ENCODE measurements around the gene NSMCE1. TPM values are rescaled to one million over a fixed set of nuclear protein-coding genes. Genes with fewer than 3 reads are reported as not detected.

Gene NSMCE1
- total RNA-seq, 4 donors from 2014 or later: 3.2 to 43.6 (median 35.6) TPM

DNA sequence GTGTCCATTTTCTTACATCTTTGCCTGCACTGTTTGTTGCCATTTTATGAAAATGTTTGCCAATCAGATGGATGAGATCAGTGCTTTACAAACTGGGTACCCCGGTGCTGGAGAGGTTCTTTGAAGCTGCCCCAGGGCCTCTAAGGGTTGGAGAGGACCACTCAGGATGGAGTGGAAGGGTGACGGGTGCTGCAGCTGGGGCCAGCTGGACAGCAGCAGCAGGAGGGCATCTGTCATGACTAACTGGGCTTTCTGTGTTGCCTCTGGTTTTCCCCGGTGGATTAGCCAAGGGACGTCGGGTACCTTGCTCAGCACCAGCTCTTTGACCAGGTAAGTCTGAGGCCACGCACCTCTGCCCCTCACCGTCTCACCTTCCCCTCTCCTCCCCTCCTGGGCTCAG is 52.9 kb downstream of the NSMCE1 start:
- H3K36me3 ChIP-seq: no peaks in the 10 kb centered on the region
- H3K4me1 ChIP-seq: no peaks in the 10 kb centered on the region
- H3K27me3 ChIP-seq: no peaks in the 10 kb centered on the region
- H3K9me3 ChIP-seq: no peaks in the 10 kb centered on the region
- no peak overlapping the region for H3K4me3 ChIP-seq
- intact Hi-C loops (cut with DNase I; ENCODE audit: low total_unique reads): no loop called here
- H3K27ac ChIP-seq: no peak overlapping the region
- no peak for DNase-seq
- TF ChIP-seq, protein P1, sequence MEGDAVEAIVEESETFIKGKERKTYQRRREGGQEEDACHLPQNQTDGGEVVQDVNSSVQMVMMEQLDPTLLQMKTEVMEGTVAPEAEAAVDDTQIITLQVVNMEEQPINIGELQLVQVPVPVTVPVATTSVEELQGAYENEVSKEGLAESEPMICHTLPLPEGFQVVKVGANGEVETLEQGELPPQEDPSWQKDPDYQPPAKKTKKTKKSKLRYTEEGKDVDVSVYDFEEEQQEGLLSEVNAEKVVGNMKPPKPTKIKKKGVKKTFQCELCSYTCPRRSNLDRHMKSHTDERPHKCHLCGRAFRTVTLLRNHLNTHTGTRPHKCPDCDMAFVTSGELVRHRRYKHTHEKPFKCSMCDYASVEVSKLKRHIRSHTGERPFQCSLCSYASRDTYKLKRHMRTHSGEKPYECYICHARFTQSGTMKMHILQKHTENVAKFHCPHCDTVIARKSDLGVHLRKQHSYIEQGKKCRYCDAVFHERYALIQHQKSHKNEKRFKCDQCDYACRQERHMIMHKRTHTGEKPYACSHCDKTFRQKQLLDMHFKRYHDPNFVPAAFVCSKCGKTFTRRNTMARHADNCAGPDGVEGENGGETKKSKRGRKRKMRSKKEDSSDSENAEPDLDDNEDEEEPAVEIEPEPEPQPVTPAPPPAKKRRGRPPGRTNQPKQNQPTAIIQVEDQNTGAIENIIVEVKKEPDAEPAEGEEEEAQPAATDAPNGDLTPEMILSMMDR (IDR thresholded peaks at IDR 0.05): no peak
- no peak for TF ChIP-seq POLR2A (IDR thresholded peaks at IDR 0.05)

DNA sequence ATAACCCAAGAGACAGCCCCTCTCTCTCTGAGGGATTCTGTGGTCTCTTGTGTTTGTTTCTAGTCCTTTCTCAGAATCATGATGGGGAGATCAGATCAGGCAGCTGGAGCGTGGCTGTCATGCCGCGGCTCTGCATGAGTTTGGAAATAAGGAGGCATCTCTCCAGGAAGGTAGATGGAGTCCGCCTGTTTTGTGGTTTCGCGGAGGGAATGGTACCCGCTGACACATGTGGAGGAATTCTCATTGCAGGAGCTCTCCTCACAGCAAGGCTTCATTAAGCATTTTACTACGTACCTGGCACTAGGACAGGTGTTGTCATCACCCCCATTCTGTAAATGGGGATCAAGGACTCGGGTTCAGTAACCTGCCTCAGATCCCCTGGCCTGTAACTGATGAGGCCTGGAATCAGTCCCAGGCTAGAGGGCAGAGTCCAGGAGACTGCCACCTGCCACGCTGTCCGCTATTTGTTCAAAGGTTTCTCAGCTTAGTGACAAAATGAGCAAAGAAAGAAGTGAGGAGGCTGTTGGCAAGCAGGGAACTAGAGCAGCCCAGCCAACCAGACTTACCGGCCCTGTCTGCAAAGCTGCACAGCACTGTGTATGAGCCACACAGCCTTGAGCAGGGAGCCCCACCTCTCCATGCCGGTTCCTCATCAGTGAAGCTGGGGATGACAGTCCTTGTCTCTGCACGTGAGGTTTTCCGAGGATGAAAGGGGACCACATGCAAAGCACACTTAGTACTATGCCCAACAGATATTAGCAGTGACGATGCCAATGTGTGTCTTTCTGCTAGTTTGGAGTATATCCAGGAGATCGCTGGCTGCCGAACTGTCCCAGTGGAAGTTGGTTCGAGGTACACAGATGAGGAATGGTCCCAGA is 54.2 kb downstream of the NSMCE1 start:
- Histone ChIP-seq H3K36me3 (no peaks in the 10 kb centered on the region), H3K4me3 (no peak overlapping the region), H3K27me3 (no peaks in the 10 kb centered on the region), H3K9me3 (no peaks in the 10 kb centered on the region), H3K27ac (no peak overlapping the region), H3K4me1 (no peaks in the 10 kb centered on the region)
- no peak for DNase-seq
- intact Hi-C loops (cut with DNase I; ENCODE audit: low total_unique reads): no loop called here
- TF ChIP-seq POLR2A (IDR thresholded peaks at IDR 0.05): no peak
- TF ChIP-seq, protein P1 (IDR thresholded peaks at IDR 0.05): no peak

DNA sequence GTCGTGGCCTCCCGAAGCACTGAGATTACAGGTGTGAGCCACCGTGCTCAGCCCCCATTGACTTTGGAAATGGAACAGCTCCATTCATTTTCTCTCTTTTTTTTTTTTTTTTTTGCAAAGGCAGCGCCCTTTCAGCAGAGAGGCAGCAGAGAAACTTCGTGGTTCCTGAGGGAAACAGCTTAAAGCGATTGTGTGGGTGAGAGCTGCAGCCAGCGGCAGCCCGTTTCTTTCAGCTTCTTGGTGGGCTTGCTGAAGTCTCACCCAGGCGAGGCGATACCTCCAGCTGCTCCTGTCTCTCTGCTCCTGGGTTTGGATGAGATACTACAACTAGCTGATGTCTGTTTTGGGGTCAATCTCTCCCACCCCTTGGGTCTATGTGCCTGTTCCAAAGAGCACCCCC is 57.5 kb downstream of the NSMCE1 start:
- Histone ChIP-seq H3K4me3 (no peak overlapping the region), H3K9me3 (no peaks in the 10 kb centered on the region), H3K36me3 (no peaks in the 10 kb centered on the region), H3K4me1 (no peaks in the 10 kb centered on the region), H3K27ac (no peak overlapping the region), H3K27me3 (no peaks in the 10 kb centered on the region)
- intact Hi-C loops (cut with DNase I; ENCODE audit: low total_unique reads): no loop called here
- TF ChIP-seq, protein P1 (IDR thresholded peaks at IDR 0.05): no peak
- no peak for TF ChIP-seq POLR2A (IDR thresholded peaks at IDR 0.05)
- DNase-seq: no peak

DNA sequence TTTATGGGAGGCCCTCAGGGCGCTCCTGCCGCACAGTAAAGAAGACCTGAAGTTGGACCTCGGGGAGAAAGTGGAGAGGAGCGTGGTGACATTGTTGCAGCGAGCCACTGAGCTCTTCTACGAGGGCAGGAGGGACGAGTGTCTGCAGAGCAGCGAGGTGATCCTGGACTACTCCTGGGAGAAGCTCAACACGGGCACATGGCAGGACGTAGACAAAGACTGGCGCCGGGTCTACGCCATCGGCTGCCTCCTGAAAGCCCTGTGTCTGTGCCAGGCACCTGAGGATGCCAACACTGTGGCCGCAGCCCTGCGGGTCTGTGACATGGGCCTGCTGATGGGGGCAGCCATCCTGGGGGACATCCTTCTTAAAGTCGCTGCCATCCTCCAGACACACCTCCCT is 58.4 kb downstream of the NSMCE1 start:
- no peaks in the 10 kb centered on the region for H3K4me1 ChIP-seq
- H3K4me3 ChIP-seq: no peak overlapping the region
- intact Hi-C loops (cut with DNase I; ENCODE audit: low total_unique reads): no loop called here
- DNase-seq: no peak
- no peaks in the 10 kb centered on the region for H3K9me3 ChIP-seq
- no peaks in the 10 kb centered on the region for H3K27me3 ChIP-seq
- no peaks in the 10 kb centered on the region for H3K36me3 ChIP-seq
- TF ChIP-seq, protein P1 (IDR thresholded peaks at IDR 0.05): no peak
- no peak for TF ChIP-seq POLR2A (IDR thresholded peaks at IDR 0.05)
- H3K27ac ChIP-seq: no peak overlapping the region

DNA sequence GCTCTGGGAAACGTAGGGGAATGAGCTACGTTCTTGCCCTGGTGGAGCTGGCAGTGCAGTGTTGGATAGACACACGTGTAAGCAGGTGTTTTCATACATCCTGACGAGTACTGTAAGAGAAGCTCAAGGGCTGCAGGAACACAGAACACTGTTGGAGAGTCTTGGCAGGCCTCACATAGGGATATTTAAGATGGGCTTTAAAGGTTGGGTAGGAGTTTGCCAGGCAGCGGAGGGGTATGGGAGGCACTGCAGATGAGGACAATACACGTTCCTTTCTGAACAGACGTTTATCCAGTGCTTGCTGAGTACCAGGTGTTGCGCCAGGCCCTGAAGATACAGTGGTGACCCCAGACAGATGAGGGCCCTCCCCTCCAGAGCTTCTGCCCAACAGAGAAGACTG is 59.0 kb downstream of the NSMCE1 start:
- intact Hi-C loops (cut with DNase I; ENCODE audit: low total_unique reads): no loop called here
- no peak overlapping the region for H3K27ac ChIP-seq
- H3K4me1 ChIP-seq: no peaks in the 10 kb centered on the region
- TF ChIP-seq, protein P1 (IDR thresholded peaks at IDR 0.05): no peak
- TF ChIP-seq POLR2A (IDR thresholded peaks at IDR 0.05): no peak
- DNase-seq: no peak
- H3K4me3 ChIP-seq: no peak overlapping the region
- H3K36me3 ChIP-seq: no peaks in the 10 kb centered on the region
- no peaks in the 10 kb centered on the region for H3K9me3 ChIP-seq
- no peaks in the 10 kb centered on the region for H3K27me3 ChIP-seq
